Prostate gland (tissue), 2 donors: ENCODE data around the gene CREB5. TPM values are rescaled to one million over a fixed set of nuclear protein-coding genes. Genes with fewer than 3 reads are reported as not detected.

Experiments
- DNase-seq: peaks from one replicate; pipeline ENCODE4 v3.0.0-alpha.2; 2019; ENCODE audit warnings: low spot score
- H3K27ac ChIP-seq, 2 donors: fragments of 200-600 bp; sonication (generic); 2 replicates each; pipeline ENCODE4 v1.5.1; 2017 to 2019
- H3K27me3 ChIP-seq: fragments of 200-600 bp; sonication (generic); replicated peaks from 2 replicates; pipeline ENCODE4 v1.5.1; 2019; ENCODE audit not compliant: insufficient read depth
- H3K36me3 ChIP-seq, 2 donors: fragments of 200-600 bp; sonication (generic); 1 replicate in 1 of 2; 2 replicates in 1 of 2; pipeline versions ENCODE4 v1.5.1 to v1.8.1; 2017 to 2019
- H3K4me1 ChIP-seq: fragments of 200-600 bp; sonication (generic); replicated peaks from 2 replicates; pipeline ENCODE4 v1.5.1; 2019
- H3K4me3 ChIP-seq, 2 donors: fragments of 200-600 bp; sonication (generic); 2 replicates each; pipeline ENCODE4 v1.5.1; 2017 to 2019
- H3K9me3 ChIP-seq: fragments of 200-600 bp; sonication (generic); 2 replicates; pipeline ENCODE4 v1.5.1; 2017
- CTCF ChIP-seq, 4 experiments: fragments of 200-600 bp in 2 of 4; fragments of 450-650 bp in 2 of 4; sonication (generic) in 2 of 4; IDR thresholded peaks; 1 replicate in 3 of 4; 2 replicates in 1 of 4; pipeline ENCODE4 v1.5.1; 2016 to 2019; ENCODE audit warnings: antibody characterized with exemption in 4 of 4, mild to moderate bottlenecking in 2 of 4, moderate library complexity in 2 of 4
- POLR2A ChIP-seq: fragments of 450-650 bp; IDR thresholded peaks from one replicate; pipeline ENCODE4 v1.6.1; 2016; ENCODE audit warnings: antibody characterized with exemption, mild to moderate bottlenecking
- POLR2AphosphoS5 ChIP-seq: sonication (generic); formaldehyde crosslinking; IDR thresholded peaks from one replicate; pipeline ENCODE4 v1.6.1; 2017; ENCODE audit warnings: antibody characterized with exemption
- WGBS: methylation state at CpG from one replicate; pipeline ENCODE4 v1.1.5; 2018; 5-methylcytosine and 5-hydroxymethylcytosine counted together
- intact Hi-C: fragments of 100-400 bp; cut with DNase I; formaldehyde crosslinking; loops from one replicate; pipeline ENCODE4 v1.14.2; 2022
- total RNA-seq, 2 donors: library from RNA; depleted of rRNA; stranded (reverse); fragments of >200 nt; gene quantifications; one replicate each; pipeline ENCODE4 v1.1.0, GENCODE V29; 2016

CREB5 gene
- total RNA-seq, 2 donors from 2014 or later: 0.46 to 3.4 TPM

- H3K4me3 ChIP-seq: no peak overlapping the region
- H3K36me3 ChIP-seq: no peaks in the 10 kb centered on the region
- TF ChIP-seq CTCF (IDR thresholded peaks at IDR 0.05) (no peak), POLR2A (no peak), POLR2AphosphoS5 (no peak)
- 77% methylated on average over 6 of the region's 6 CpGs for WGBS
- no peaks in the 10 kb centered on the region for H3K4me1 ChIP-seq
- H3K27me3 ChIP-seq: no peaks in the 10 kb centered on the region
- H3K27ac ChIP-seq: no peak overlapping the region
- intact Hi-C loops: no loop called here
- DNase-seq: no peak
- no peaks in the 10 kb centered on the region for H3K9me3 ChIP-seq
Observed at GRCh38 chr7:28654110-28654509, 241.8 kb downstream of the CREB5 start.

GRCh38 chr7:28656529-28656928 is 244.2 kb downstream of the CREB5 start:
- H3K4me1 ChIP-seq: no peaks in the 10 kb centered on the region
- WGBS: 97% methylated on average over 1 of the region's 1 CpG
- TF ChIP-seq CTCF (IDR thresholded peaks at IDR 0.05): no peak
- TF ChIP-seq POLR2AphosphoS5: no peak
- TF ChIP-seq POLR2A: no peak
- H3K27me3 ChIP-seq: no peaks in the 10 kb centered on the region
- intact Hi-C loops: no loop called here
- H3K9me3 ChIP-seq: no peaks in the 10 kb centered on the region
- H3K27ac ChIP-seq: no peak overlapping the region
- H3K4me3 ChIP-seq: no peak overlapping the region
- H3K36me3 ChIP-seq: no peaks in the 10 kb centered on the region
- DNase-seq: no peak

- TF ChIP-seq CTCF (IDR thresholded peaks at IDR 0.05) (no peak), POLR2A (no peak), POLR2AphosphoS5 (no peak)
- H3K4me3 ChIP-seq: no peak overlapping the region
- no peak for DNase-seq
- no peak overlapping the region for H3K27ac ChIP-seq
- H3K9me3 ChIP-seq: no peaks in the 10 kb centered on the region
- H3K4me1 ChIP-seq: no peaks in the 10 kb centered on the region
- 73% methylated on average over 5 of the region's 5 CpGs for WGBS
- H3K27me3 ChIP-seq: no peaks in the 10 kb centered on the region
- intact Hi-C loops: no loop called here
- no peaks in the 10 kb centered on the region for H3K36me3 ChIP-seq
Observed at GRCh38 chr7:28658381-28658780, 246.1 kb downstream of the CREB5 start.

- no peak overlapping the region for H3K27ac ChIP-seq
- intact Hi-C loops: no loop called here
- H3K4me3 ChIP-seq: no peak overlapping the region
- no peak for TF ChIP-seq CTCF (IDR thresholded peaks at IDR 0.05)
- TF ChIP-seq POLR2AphosphoS5: no peak
- TF ChIP-seq POLR2A: no peak
- no peaks in the 10 kb centered on the region for H3K36me3 ChIP-seq
- WGBS: 93% methylated on average over 2 of the region's 2 CpGs
- DNase-seq: no peak
- no peaks in the 10 kb centered on the region for H3K9me3 ChIP-seq
- no peaks in the 10 kb centered on the region for H3K27me3 ChIP-seq
- peaks cover 2% of the 10 kb centered on the region for H3K4me1 ChIP-seq
Observed at GRCh38 chr7:28660132-28660531, 247.8 kb downstream of the CREB5 start.

GRCh38 chr7:28661826-28662595 is 249.7 kb downstream of the CREB5 start:
- 68% methylated on average over 12 of the region's 12 CpGs for WGBS
- Histone ChIP-seq H3K9me3 (no peaks in the 10 kb centered on the region), H3K27me3 (no peaks in the 10 kb centered on the region), H3K27ac (no peak overlapping the region), H3K36me3 (no peaks in the 10 kb centered on the region), H3K4me3 (no peak overlapping the region), H3K4me1 (peaks cover 2% of the 10 kb centered on the region)
- TF ChIP-seq POLR2A: no peak
- TF ChIP-seq POLR2AphosphoS5: no peak
- no peak for TF ChIP-seq CTCF (IDR thresholded peaks at IDR 0.05)
- intact Hi-C loops: no loop called here
- DNase-seq: no peak
